Esophagus squamous epithelium (tissue), 4 donors: ENCODE measurements around the gene PTPN18.

ENCODE experiments used
- CTCF ChIP-seq, 6 experiments: fragments of 450-650 bp in 4 of 6; fragments of 200-600 bp in 2 of 6; sonication (generic) in 2 of 6; IDR thresholded peaks; one replicate each; pipeline ENCODE4 v1.5.1; 2016 to 2019; ENCODE audit warnings: antibody characterized with exemption in 6 of 6, mild to moderate bottlenecking in 4 of 6, moderate library complexity in 4 of 6
- POLR2A ChIP-seq, 4 donors: fragments of 450-650 bp; IDR thresholded peaks; one replicate each; pipeline ENCODE4 v1.6.1; 2017; ENCODE audit warnings: antibody characterized with exemption in 4 of 4, mild to moderate bottlenecking in 4 of 4, moderate library complexity in 3 of 4

DNA sequence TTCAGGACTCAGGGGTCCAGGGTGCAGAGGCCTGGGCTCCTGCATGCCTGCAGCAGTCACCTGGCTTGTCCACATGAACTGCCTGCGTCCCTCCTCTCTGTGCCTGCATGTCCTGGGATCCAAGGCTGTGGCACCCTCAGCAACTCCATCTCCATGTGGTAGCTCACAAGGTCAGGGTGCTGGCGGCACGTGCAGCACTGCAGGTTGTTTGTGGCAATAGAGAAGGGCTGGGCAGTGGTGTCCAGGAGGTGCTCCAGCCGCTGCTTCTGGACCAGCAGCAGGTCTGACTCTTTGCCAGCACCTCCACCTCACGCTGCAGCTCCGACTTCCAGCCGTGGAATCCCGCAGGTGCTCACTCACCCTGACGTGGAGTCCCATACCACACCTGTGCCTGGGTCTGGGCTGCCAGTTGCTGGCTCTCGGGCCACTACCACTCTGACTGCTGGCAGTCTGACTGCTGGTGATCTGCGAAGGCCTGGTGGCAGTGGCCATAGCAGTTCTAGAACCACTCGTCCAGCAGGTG lies 42.0 kb upstream of the PTPN18 start:
- no peak for TF ChIP-seq POLR2A (IDR thresholded peaks at IDR 0.05)
- TF ChIP-seq CTCF (IDR thresholded peaks at IDR 0.05), result no peak
